ENCODE results near the gene RASAL3.
A peak's percentile ranks its signal among the peaks of the same experiment; 100 is the strongest.

RASAL3 gene

GRCh38 chr19:15449620-15450527 lies 14.5 kb downstream of the RASAL3 start, which contains the start of gene WIZ:
Gene WIZ, minus strand, starts transcription at chr19:15449956. Its CDS starts 1,649 bp downstream, at chr19:15448307.
- DNase-seq (ENCODE audit: low spot score), result peak; percentile 70

- DNase-seq (ENCODE audit: low spot score), result no peak
Measured at GRCh38 chr19:15448778-15449619, 15.3 kb downstream of the RASAL3 start.

GRCh38 chr19:15448044-15448777 lies 16.1 kb downstream of the RASAL3 start:
- no peak for DNase-seq (ENCODE audit: low spot score)

- DNase-seq (ENCODE audit: low spot score), result no peak
Measured at GRCh38 chr19:15447057-15447456, 17.3 kb downstream of the RASAL3 start.

- DNase-seq (ENCODE audit: low spot score), result no peak
Measured at GRCh38 chr19:15445807-15446376, 18.5 kb downstream of the RASAL3 start.

GRCh38 chr19:15445227-15445605 lies 19.1 kb downstream of the RASAL3 start:
- no peak for DNase-seq (ENCODE audit: low spot score)

- DNase-seq (ENCODE audit: low spot score), result no peak
Measured at GRCh38 chr19:15444505-15445226, 19.7 kb downstream of the RASAL3 start.

- DNase-seq (ENCODE audit: low spot score), result no peak
Measured at GRCh38 chr19:15443838-15444237, 20.5 kb downstream of the RASAL3 start.

GRCh38 chr19:15443325-15443724 lies 21.0 kb downstream of the RASAL3 start:
- no peak for DNase-seq (ENCODE audit: low spot score)

- no peak for DNase-seq (ENCODE audit: low spot score)
Measured at GRCh38 chr19:15442142-15442920, 22.0 kb downstream of the RASAL3 start.

- DNase-seq (ENCODE audit: low spot score), result no peak
Measured at GRCh38 chr19:15441317-15441716, 23.0 kb downstream of the RASAL3 start.

- no peak for DNase-seq (ENCODE audit: low spot score)
Measured at GRCh38 chr19:15439821-15440641, 24.3 kb downstream of the RASAL3 start.

GRCh38 chr19:15439078-15439799 lies 25.1 kb downstream of the RASAL3 start:
- no peak for DNase-seq (ENCODE audit: low spot score)

GRCh38 chr19:15438577-15438976 lies 25.8 kb downstream of the RASAL3 start:
- DNase-seq (ENCODE audit: low spot score), result no peak

- DNase-seq (ENCODE audit: low spot score), result no peak
Measured at GRCh38 chr19:15438124-15438496, 26.2 kb downstream of the RASAL3 start.

GRCh38 chr19:15437355-15438123 lies 26.8 kb downstream of the RASAL3 start:
- DNase-seq (ENCODE audit: low spot score), result no peak

GRCh38 chr19:15436826-15437110 lies 27.6 kb downstream of the RASAL3 start:
- DNase-seq (ENCODE audit: low spot score), result no peak
